ENCODE results near the gene ARHGAP45. TPM values are rescaled to one million over a fixed set of nuclear protein-coding genes. Genes with fewer than 3 reads are reported as not detected.

The ARHGAP45 gene
- total RNA-seq, 1 experiment from 2014 or later, result 31.5 TPM

DNA sequence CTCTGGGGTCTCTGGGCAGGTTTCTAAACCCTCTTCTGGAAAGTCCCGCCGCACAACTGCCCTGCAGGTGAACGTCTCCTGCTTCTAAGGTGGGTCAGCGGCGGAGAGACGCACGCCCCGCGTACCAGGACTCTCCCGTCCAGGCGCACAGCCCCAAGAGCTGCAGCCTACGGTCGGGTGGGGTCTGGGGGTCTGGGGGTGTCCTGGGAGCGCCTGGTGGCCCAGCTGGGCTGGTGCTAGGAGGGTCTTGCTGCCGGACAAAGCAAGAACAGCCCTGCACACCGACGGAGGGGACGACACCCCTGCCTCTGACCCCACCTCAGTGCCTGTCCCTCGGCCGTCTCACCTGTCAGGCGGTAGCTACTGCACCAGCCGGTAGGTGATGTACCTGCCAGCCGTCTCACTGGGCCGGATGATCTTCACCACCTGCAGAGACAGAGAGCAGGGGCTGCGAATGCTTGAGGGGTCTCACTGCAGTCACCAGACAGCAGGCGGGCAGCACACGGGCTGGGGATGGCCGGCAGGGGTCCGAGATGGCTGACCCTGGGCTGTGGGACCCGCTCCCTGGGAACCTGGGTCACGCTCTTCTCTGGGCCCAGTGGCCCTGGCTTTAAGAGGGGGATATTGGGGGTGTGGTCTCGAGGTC, 22.3 kb downstream of the ARHGAP45 start:
- DNase-seq, result no peak
- Histone ChIP-seq H3K4me1 (ENCODE audit: low read length) (peaks cover 35% of the 10 kb centered on the region), H3K4me2 (ENCODE audit: low read depth, low read length, poor library complexity, severe bottlenecking) (no peak overlapping the region), H3K9me3 (ENCODE audit: low read length) (no peaks in the 10 kb centered on the region), H3K9ac (ENCODE audit: low read length) (no peak overlapping the region), H3K9me2 (replicated peaks; ENCODE audit: insufficient read depth, low read length) (no peaks in the 10 kb centered on the region), H3K36me3 (ENCODE audit: insufficient read depth, low read length) (peaks cover 16% of the 10 kb centered on the region; the same call in 1 of the 2 replicates), H3K27ac (ENCODE audit: low read length) (no peak overlapping the region), H2AFZ (ENCODE audit: low read length) (no peak overlapping the region), H4K20me1 (ENCODE audit: insufficient read depth, low read depth, low read length) (peaks cover 18% of the 10 kb centered on the region), H3K79me2 (ENCODE audit: low read length) (peaks cover 15% of the 10 kb centered on the region), H3K27me3 (ENCODE audit: low read length) (no peaks in the 10 kb centered on the region), H3K4me3 (ENCODE audit: low read length) (no peak overlapping the region)

DNA sequence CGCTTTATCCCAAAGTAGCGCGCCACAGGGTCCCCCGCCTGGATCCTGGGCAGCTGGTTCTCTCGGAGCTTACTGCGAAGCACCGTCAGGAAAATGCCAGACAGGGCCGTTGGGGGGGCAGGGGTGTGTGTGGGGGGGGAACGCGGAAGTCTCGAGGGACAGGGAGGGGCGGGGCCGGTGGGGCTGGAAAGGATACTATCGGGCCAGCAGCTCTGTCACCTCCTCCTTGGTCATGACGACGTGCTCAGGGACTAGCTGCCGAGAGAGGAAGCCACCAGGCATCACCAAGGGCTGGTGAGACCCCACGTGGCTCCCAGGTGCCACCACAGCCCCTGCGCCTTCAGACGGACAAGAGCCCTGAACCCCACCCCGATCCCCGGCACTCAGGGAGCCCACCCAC, 22.9 kb downstream of the ARHGAP45 start:
- peaks cover 13% of the 10 kb centered on the region; the same call in 1 of the 2 replicates for H3K36me3 ChIP-seq (ENCODE audit: insufficient read depth, low read length)
- H3K9me3 ChIP-seq (ENCODE audit: low read length), result no peaks in the 10 kb centered on the region
- H3K4me1 ChIP-seq (ENCODE audit: low read length), result peaks cover 36% of the 10 kb centered on the region
- peak; percentile 81 for DNase-seq
- peaks cover 24% of the 10 kb centered on the region for H4K20me1 ChIP-seq (ENCODE audit: insufficient read depth, low read depth, low read length)
- H3K79me2 ChIP-seq (ENCODE audit: low read length), result peaks cover 21% of the 10 kb centered on the region
- H3K4me3 ChIP-seq (ENCODE audit: low read length), result no peak overlapping the region
- no peaks in the 10 kb centered on the region for H3K9me2 ChIP-seq (replicated peaks; ENCODE audit: insufficient read depth, low read length)
- no peak overlapping the region for H2AFZ ChIP-seq (ENCODE audit: low read length)
- H3K27me3 ChIP-seq (ENCODE audit: low read length), result no peaks in the 10 kb centered on the region
- no peak overlapping the region for H3K4me2 ChIP-seq (ENCODE audit: low read depth, low read length, poor library complexity, severe bottlenecking)
- H3K9ac ChIP-seq (ENCODE audit: low read length), result no peak overlapping the region
- H3K27ac ChIP-seq (ENCODE audit: low read length), result no peak overlapping the region

GRCh38 chr19:1090731-1091543, 24.0 kb downstream of the ARHGAP45 start:
- Histone ChIP-seq H3K36me3 (ENCODE audit: insufficient read depth, low read length) (peaks cover 13% of the 10 kb centered on the region; the same call in 1 of the 2 replicates), H4K20me1 (ENCODE audit: insufficient read depth, low read depth, low read length) (peaks cover 26% of the 10 kb centered on the region), H3K9ac (ENCODE audit: low read length) (no peak overlapping the region), H3K4me1 (ENCODE audit: low read length) (peaks cover 42% of the 10 kb centered on the region), H3K27ac (ENCODE audit: low read length) (no peak overlapping the region), H3K4me3 (ENCODE audit: low read length) (no peak overlapping the region), H3K9me3 (ENCODE audit: low read length) (no peaks in the 10 kb centered on the region), H3K27me3 (ENCODE audit: low read length) (no peaks in the 10 kb centered on the region), H3K9me2 (replicated peaks; ENCODE audit: insufficient read depth, low read length) (no peaks in the 10 kb centered on the region), H3K79me2 (ENCODE audit: low read length) (peaks cover 24% of the 10 kb centered on the region), H3K4me2 (ENCODE audit: low read depth, low read length, poor library complexity, severe bottlenecking) (no peak overlapping the region), H2AFZ (ENCODE audit: low read length) (no peak overlapping the region)
- DNase-seq, result no peak

GRCh38 chr19:1091544-1092175, 24.7 kb downstream of the ARHGAP45 start:
- Histone ChIP-seq H3K4me2 (ENCODE audit: low read depth, low read length, poor library complexity, severe bottlenecking) (no peak overlapping the region), H3K27ac (ENCODE audit: low read length) (no peak overlapping the region), H3K9me3 (ENCODE audit: low read length) (no peaks in the 10 kb centered on the region), H2AFZ (ENCODE audit: low read length) (no peak overlapping the region), H3K9me2 (replicated peaks; ENCODE audit: insufficient read depth, low read length) (no peaks in the 10 kb centered on the region), H3K9ac (ENCODE audit: low read length) (no peak overlapping the region), H3K4me1 (ENCODE audit: low read length) (peaks cover 44% of the 10 kb centered on the region), H3K36me3 (ENCODE audit: insufficient read depth, low read length) (peaks cover 8% of the 10 kb centered on the region; the same call in 1 of the 2 replicates), H4K20me1 (ENCODE audit: insufficient read depth, low read depth, low read length) (peaks cover 26% of the 10 kb centered on the region), H3K27me3 (ENCODE audit: low read length) (no peaks in the 10 kb centered on the region), H3K79me2 (ENCODE audit: low read length) (peaks cover 24% of the 10 kb centered on the region), H3K4me3 (ENCODE audit: low read length) (no peak overlapping the region)
- no peak for DNase-seq

DNA sequence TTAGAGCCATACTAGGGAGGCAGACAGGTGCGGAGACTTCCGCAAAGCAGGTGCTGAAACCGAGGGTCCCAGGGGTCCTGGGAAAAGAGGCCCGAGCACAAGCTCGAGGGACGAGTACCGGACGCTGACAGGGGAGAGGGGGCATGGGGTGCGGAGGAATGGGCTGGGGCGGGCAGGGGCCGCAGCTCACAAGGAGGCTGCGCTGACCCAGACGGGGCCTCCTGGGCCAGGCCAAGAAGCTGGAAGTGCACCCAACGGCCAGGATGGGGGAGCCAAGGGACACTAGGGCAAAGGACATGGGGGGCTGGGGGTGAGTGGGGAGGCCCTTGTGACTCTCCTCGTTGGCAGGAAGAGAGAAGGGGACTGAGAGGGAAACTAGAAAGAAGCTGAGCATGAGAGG, 26.4 kb downstream of the ARHGAP45 start:
- no peaks in the 10 kb centered on the region for H3K9me3 ChIP-seq (ENCODE audit: low read length)
- peaks cover 33% of the 10 kb centered on the region for H3K4me1 ChIP-seq (ENCODE audit: low read length)
- no peaks in the 10 kb centered on the region for H3K27me3 ChIP-seq (ENCODE audit: low read length)
- no peak for DNase-seq
- H2AFZ ChIP-seq (ENCODE audit: low read length), result no peak overlapping the region
- no peaks in the 10 kb centered on the region for H3K9me2 ChIP-seq (replicated peaks; ENCODE audit: insufficient read depth, low read length)
- peaks cover 24% of the 10 kb centered on the region for H3K79me2 ChIP-seq (ENCODE audit: low read length)
- H3K4me2 ChIP-seq (ENCODE audit: low read depth, low read length, poor library complexity, severe bottlenecking), result peak overlapping the region; percentile 92
- H4K20me1 ChIP-seq (ENCODE audit: insufficient read depth, low read depth, low read length), result peaks cover 26% of the 10 kb centered on the region
- H3K36me3 ChIP-seq (ENCODE audit: insufficient read depth, low read length), result peaks cover 5% of the 10 kb centered on the region; the same call in 1 of the 2 replicates
- H3K9ac ChIP-seq (ENCODE audit: low read length), result peak overlapping the region; percentile 99
- peak overlapping the region; percentile 100; the same call in 1 of the 2 replicates for H3K4me3 ChIP-seq (ENCODE audit: low read length)
- no peak overlapping the region for H3K27ac ChIP-seq (ENCODE audit: low read length)

DNA sequence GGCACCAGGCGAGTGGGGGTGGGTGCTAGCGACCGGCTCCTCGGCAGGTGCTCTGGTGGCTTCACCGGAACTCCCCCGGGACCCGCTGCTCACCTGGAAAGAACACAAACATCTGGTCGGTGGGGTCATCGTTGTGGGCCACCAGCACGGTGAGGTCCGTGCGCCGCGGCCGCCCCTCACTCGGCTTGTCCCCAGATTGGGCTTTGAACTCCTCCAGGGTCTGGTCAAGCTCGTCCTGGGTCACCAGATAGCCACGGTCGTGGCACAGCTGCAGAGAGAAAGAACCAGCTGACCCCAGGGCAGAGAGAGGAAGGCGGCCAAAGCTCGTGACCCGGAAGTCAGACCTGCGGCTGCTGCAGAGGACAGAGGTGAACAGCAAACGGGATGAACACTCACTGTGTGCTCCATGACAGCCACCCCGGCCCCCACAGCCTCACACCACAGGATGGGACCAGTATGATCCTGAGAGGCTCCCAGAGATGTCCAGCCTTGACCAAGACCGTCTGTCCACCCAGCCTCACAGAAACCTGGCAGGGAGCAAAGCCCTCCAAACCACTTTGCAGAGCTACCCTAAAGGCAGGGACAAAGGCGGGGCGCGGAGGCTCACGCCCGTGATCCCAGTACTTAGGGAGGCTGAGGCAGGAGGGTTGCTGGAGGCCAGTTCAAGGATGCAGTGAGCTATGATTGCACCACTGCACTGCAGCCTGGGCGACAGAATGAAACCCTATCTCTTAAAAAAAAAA, 27.0 kb downstream of the ARHGAP45 start:
- Histone ChIP-seq H3K9me2 (replicated peaks; ENCODE audit: insufficient read depth, low read length) (no peaks in the 10 kb centered on the region), H3K27ac (ENCODE audit: low read length) (peak overlapping the region; percentile 13; the same call in 1 of the 2 replicates), H3K9ac (ENCODE audit: low read length) (peak overlapping the region; percentile 99), H3K79me2 (ENCODE audit: low read length) (peaks cover 24% of the 10 kb centered on the region), H3K9me3 (ENCODE audit: low read length) (no peaks in the 10 kb centered on the region), H3K4me3 (ENCODE audit: low read length) (peak overlapping the region; percentile 100), H3K27me3 (ENCODE audit: low read length) (no peaks in the 10 kb centered on the region), H3K36me3 (ENCODE audit: insufficient read depth, low read length) (peaks cover 5% of the 10 kb centered on the region; the same call in 1 of the 2 replicates), H4K20me1 (ENCODE audit: insufficient read depth, low read depth, low read length) (peaks cover 26% of the 10 kb centered on the region), H3K4me2 (ENCODE audit: low read depth, low read length, poor library complexity, severe bottlenecking) (peak overlapping the region; percentile 92), H2AFZ (ENCODE audit: low read length) (no peak overlapping the region), H3K4me1 (ENCODE audit: low read length) (peaks cover 27% of the 10 kb centered on the region)
- no peak for DNase-seq

GRCh38 chr19:1094655-1094977, 27.6 kb downstream of the ARHGAP45 start:
- Histone ChIP-seq H4K20me1 (ENCODE audit: insufficient read depth, low read depth, low read length) (peaks cover 24% of the 10 kb centered on the region), H3K9ac (ENCODE audit: low read length) (peak overlapping the region; percentile 99), H3K9me3 (ENCODE audit: low read length) (no peaks in the 10 kb centered on the region), H3K4me1 (ENCODE audit: low read length) (peaks cover 20% of the 10 kb centered on the region), H3K79me2 (ENCODE audit: low read length) (peaks cover 24% of the 10 kb centered on the region), H3K4me3 (ENCODE audit: low read length) (peak overlapping the region; percentile 100), H3K4me2 (ENCODE audit: low read depth, low read length, poor library complexity, severe bottlenecking) (peak overlapping the region; percentile 92), H2AFZ (ENCODE audit: low read length) (no peak overlapping the region), H3K27me3 (ENCODE audit: low read length) (no peaks in the 10 kb centered on the region), H3K9me2 (replicated peaks; ENCODE audit: insufficient read depth, low read length) (no peaks in the 10 kb centered on the region), H3K27ac (ENCODE audit: low read length) (peak overlapping the region; percentile 42; the same call in 1 of the 2 replicates), H3K36me3 (ENCODE audit: insufficient read depth, low read length) (peaks cover 3% of the 10 kb centered on the region; the same call in 1 of the 2 replicates)
- DNase-seq, result no peak
